Skeletal muscle tissue (tissue), 4 donors: Measurements from ENCODE around the gene C16orf89. TPM values are rescaled to one million over a fixed set of nuclear protein-coding genes. Genes with fewer than 3 reads are reported as not detected.
A peak's percentile ranks its signal among the peaks of the same experiment; 100 is the strongest.
"Not testable (repeated sequence)": the region's sequence is repeated elsewhere in the genome, so short reads cannot be mapped to it uniquely, and the experiment has no call there.

Experiments used
- H3K27ac ChIP-seq: one replicate; pipeline ENCODE4 v1.7.0; 2013; ENCODE audit warnings: mild to moderate bottlenecking, low read depth, low read length, inconsistent platforms
- H3K27me3 ChIP-seq, 3 donors: one replicate each; pipeline ENCODE4 v1.7.0; 2013; ENCODE audit warnings: low read length in 3 of 3; ENCODE audit not compliant: control insufficient read depth in 3 of 3, insufficient read depth in 3 of 3
- H3K36me3 ChIP-seq, 3 donors: one replicate each; pipeline ENCODE4 v1.7.0; 2013; ENCODE audit warnings: low read length in 3 of 3; ENCODE audit not compliant: control insufficient read depth in 3 of 3, insufficient read depth in 3 of 3
- H3K4me1 ChIP-seq, 3 donors: one replicate each; pipeline ENCODE4 v1.7.0; 2013; ENCODE audit warnings: low read length in 3 of 3, mild to moderate bottlenecking in 3 of 3; ENCODE audit not compliant: control insufficient read depth in 3 of 3, insufficient read depth in 3 of 3
- H3K4me3 ChIP-seq, 3 donors: one replicate each; pipeline ENCODE4 v1.7.0; 2013; ENCODE audit warnings: low read length in 3 of 3
- H3K9ac ChIP-seq, 3 donors: one replicate each; pipeline ENCODE4 v1.7.0; 2013; ENCODE audit warnings: low read length in 3 of 3, mild to moderate bottlenecking in 3 of 3, moderate library complexity in 2 of 3, low read depth in 1 of 3
- H3K9me3 ChIP-seq, 3 donors: one replicate each; pipeline ENCODE4 v1.7.0; 2013; ENCODE audit warnings: low read length in 3 of 3; ENCODE audit not compliant: control insufficient read depth in 3 of 3
- total RNA-seq: library from RNA; depleted of rRNA; stranded (reverse); fragments of >200 nt; gene quantifications from one replicate; pipeline ENCODE4 v1.2.3, GENCODE V29; 2014
- donor health status: Osteomylitis.

C16orf89 gene
- total RNA-seq, 1 donor from 2014 or later = 2.1 TPM

DNA sequence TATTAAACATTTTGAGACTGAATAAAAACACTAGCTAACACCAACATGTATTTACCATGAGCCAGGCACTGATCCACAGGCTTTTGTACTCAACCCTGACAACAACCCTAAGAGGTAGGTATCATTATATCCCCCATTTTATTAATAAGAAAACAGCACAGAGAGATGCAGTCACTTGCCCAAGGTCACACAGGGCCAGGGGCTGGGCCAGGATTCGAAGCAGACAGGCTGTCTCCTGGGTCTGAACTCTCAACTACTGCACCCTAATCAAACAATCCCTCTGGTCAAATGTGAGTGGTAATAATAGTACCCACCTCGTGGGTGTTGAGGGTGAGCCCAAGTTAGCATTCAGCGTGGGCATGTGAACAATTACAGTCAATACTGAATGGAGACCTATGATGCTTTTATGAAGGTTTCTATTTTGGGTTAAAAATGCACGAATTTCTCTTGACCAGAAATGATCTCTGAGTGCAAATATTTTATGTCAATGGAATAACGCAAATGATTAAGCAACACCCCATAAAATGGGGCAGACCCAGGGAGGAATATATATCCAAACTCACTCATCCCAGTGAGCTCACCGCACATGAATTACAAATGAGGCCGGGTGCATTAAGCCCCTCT lies 30.8 kb upstream of the C16orf89 start:
- H3K4me3 ChIP-seq = peak overlapping the region; percentile 62 to 72 (median 71)
- not testable (repeated sequence) for H3K4me1 ChIP-seq, H3K9me3 ChIP-seq, H3K27me3 ChIP-seq, H3K27ac ChIP-seq, H3K36me3 ChIP-seq
- peak overlapping the region in 2 of 3 donors; percentile 79 to 82 for H3K9ac ChIP-seq

DNA sequence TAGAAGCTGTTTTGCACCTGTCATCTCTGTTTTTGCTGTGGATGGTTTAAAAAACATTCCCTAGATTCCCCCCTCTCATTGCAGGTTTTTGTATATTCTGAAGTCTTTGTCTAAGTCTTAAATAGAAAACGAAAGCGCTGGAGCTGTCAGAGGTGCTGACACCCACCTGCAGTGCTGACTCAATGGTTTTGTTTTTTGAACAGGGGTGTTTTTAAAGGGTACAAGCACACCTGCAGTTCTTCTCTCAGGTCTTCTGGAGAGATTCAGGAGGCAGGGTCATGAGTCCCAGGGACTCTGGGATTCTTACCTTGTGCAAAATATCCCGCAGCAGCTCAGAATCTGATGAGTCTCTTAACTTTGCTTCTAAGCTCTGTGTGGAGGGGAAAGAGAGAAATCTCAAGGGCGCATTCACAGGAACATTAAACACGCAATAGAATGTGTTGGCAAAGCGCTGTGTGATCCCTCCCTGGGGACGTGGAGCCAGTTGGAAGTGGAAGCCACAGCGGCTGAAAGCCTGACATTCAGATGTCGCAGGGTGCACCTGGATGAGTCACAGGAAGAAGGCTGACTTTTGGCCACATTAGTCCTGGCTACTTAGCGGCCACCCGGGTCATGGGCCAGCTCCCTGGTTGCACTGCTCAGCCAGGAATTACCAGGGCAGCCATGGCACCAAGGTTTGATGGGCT lies 29.5 kb upstream of the C16orf89 start:
- not testable (repeated sequence) for H3K4me1 ChIP-seq, H3K9me3 ChIP-seq, H3K36me3 ChIP-seq, H3K4me3 ChIP-seq, H3K27ac ChIP-seq, H3K27me3 ChIP-seq, H3K9ac ChIP-seq

DNA sequence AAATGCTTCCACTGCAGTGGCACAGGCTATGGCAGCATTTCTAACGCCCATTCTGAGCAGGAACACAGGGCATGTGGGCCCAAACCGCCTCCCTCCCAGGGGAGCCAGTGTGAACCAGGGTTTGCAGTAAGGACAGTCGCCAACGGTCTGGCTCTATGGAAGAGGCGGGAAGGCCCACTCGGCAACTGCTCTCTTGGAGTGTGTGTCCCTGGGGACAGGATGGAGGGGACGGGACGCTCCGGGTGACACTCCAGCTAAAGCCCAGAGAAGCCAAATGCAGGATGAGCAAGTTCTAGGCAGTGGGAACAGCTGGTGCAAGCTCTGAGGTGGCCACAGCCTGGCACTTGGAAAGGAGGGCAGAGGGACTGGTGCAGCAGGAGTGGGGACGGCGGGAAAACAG lies 28.0 kb upstream of the C16orf89 start:
- not testable (repeated sequence) for H3K4me3 ChIP-seq, H3K27ac ChIP-seq, H3K27me3 ChIP-seq, H3K9me3 ChIP-seq, H3K4me1 ChIP-seq, H3K36me3 ChIP-seq, H3K9ac ChIP-seq

DNA sequence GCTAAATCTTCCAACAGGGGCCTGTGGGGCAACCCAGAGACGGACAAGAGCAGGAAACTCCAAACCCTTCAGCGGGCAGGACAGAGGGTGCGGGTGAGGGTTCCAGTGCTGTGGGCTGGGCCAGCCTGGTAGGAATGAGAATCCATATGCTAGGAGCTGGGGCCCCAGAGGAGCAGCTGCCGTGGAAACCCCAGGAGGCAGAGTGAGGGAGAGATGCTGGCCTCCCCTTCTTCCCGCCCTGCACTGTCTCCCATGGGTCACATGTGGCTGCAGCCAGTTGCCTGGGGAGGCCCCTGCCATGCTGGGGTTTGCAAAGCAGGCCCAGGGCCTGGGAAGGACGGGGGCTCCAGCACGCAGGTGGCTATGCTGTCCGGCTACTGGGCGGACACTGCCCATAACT lies 27.3 kb upstream of the C16orf89 start:
- H3K27ac ChIP-seq, H3K27me3 ChIP-seq, H3K9ac ChIP-seq, H3K36me3 ChIP-seq, H3K4me3 ChIP-seq, H3K4me1 ChIP-seq, H3K9me3 ChIP-seq: not testable (repeated sequence)

DNA sequence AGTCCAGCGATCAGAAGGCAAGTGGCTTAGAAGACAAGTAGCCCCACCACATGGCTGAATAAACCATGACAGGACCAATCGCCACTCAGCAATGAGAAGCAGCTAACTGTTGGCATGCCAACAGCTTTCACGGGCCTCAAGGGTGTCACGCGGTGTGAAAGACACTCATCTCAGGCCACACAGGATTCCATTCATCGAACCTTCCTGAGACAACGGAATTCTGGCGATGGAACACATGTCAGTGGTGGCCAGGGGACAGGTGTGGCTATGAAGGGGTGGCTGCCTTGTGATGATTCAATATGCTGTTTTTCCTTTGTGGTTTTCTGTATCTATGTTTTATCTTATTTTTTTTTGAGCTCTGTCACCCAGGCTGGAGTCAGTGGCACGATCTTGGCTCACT lies 24.8 kb upstream of the C16orf89 start:
- not testable (repeated sequence) for H3K4me3 ChIP-seq, H3K36me3 ChIP-seq, H3K27me3 ChIP-seq, H3K27ac ChIP-seq, H3K9me3 ChIP-seq, H3K9ac ChIP-seq, H3K4me1 ChIP-seq

GRCh38 chr16:5089911-5090555 lies 24.3 kb upstream of the C16orf89 start:
- H3K9me3 ChIP-seq, H3K9ac ChIP-seq, H3K27ac ChIP-seq, H3K4me1 ChIP-seq, H3K27me3 ChIP-seq, H3K4me3 ChIP-seq, H3K36me3 ChIP-seq: not testable (repeated sequence)

- H3K9ac ChIP-seq, H3K4me3 ChIP-seq, H3K27me3 ChIP-seq, H3K4me1 ChIP-seq, H3K27ac ChIP-seq, H3K9me3 ChIP-seq: not testable (repeated sequence)
- H3K36me3 ChIP-seq = peaks cover 0 to 12% (median 9%) of the 10 kb centered on the region in 3 donors
These were observed 23.2 kb upstream of the C16orf89 start for GRCh38 chr16:5088936-5089335.

- not testable (repeated sequence) for H3K27me3 ChIP-seq, H3K27ac ChIP-seq, H3K4me1 ChIP-seq, H3K9me3 ChIP-seq, H3K4me3 ChIP-seq, H3K9ac ChIP-seq
- H3K36me3 ChIP-seq = peaks cover 0 to 12% (median 9%) of the 10 kb centered on the region in 3 donors
These were observed 22.5 kb upstream of the C16orf89 start for GRCh38 chr16:5088086-5088790.

- not testable (repeated sequence) for H3K9ac ChIP-seq, H3K27ac ChIP-seq, H3K4me1 ChIP-seq, H3K27me3 ChIP-seq, H3K4me3 ChIP-seq, H3K9me3 ChIP-seq
- H3K36me3 ChIP-seq = peaks cover 4 to 14% (median 11%) of the 10 kb centered on the region in 3 donors
These were observed 20.0 kb upstream of the C16orf89 start for GRCh38 chr16:5085716-5086115.

- not testable (repeated sequence) for H3K9ac ChIP-seq, H3K27ac ChIP-seq, H3K27me3 ChIP-seq, H3K4me1 ChIP-seq, H3K9me3 ChIP-seq, H3K4me3 ChIP-seq
- peaks cover 4 to 11% (median 10%) of the 10 kb centered on the region in 3 donors for H3K36me3 ChIP-seq
These were observed 19.0 kb upstream of the C16orf89 start for GRCh38 chr16:5084802-5085201.
